Immature natural killer cell (primary cell): Measurements from ENCODE around the gene ELK3. TPM values are rescaled to one million over a fixed set of nuclear protein-coding genes. Genes with fewer than 3 reads are reported as not detected.
A peak's percentile ranks its signal among the peaks of the same experiment; 100 is the strongest.

Source experiments
- DNase-seq, 3 donors: peaks; one replicate each; pipeline ENCODE4 v3.0.0; 2022; ENCODE audit warnings: mixed read lengths in 1 of 3
- H3K27ac Mint-ChIP-seq, 6 donors: one replicate each; pipeline ENCODE4 v1.8.0; 2020; ENCODE audit warnings: mixed read lengths in 6 of 6, mild to moderate bottlenecking in 5 of 6, inconsistent platforms in 4 of 6, moderate library complexity in 3 of 6
- H3K27me3 Mint-ChIP-seq, 3 donors: one replicate each; pipeline ENCODE4 v1.8.0; 2020 to 2021; ENCODE audit warnings: low read depth in 3 of 3, mild to moderate bottlenecking in 3 of 3, mixed read lengths in 3 of 3, moderate library complexity in 3 of 3, inconsistent platforms in 1 of 3
- H3K36me3 Mint-ChIP-seq, 3 donors: one replicate each; pipeline ENCODE4 v1.8.0; 2020; ENCODE audit warnings: mixed read lengths in 3 of 3, inconsistent platforms in 2 of 3, mild to moderate bottlenecking in 2 of 3
- H3K4me1 Mint-ChIP-seq, 2 donors: one replicate each; pipeline ENCODE4 v1.8.0; 2020; ENCODE audit warnings: inconsistent platforms in 2 of 2, mild to moderate bottlenecking in 2 of 2, mixed read lengths in 2 of 2, moderate library complexity in 1 of 2
- H3K4me3 Mint-ChIP-seq, 5 donors: one replicate each; pipeline ENCODE4 v1.8.0; 2020; ENCODE audit warnings: mild to moderate bottlenecking in 5 of 5, mixed read lengths in 5 of 5, inconsistent platforms in 3 of 5, moderate library complexity in 3 of 5
- H3K9me3 Mint-ChIP-seq, 6 donors: one replicate each; pipeline ENCODE4 v1.8.0; 2020; ENCODE audit warnings: mild to moderate bottlenecking in 6 of 6, mixed read lengths in 6 of 6, inconsistent platforms in 4 of 6, moderate library complexity in 3 of 6
- polyA plus RNA-seq, 3 donors: library from polyadenylated mRNA; unstranded; fragments of 300-500 nt; fragmentation: Illumina TruSeq; gene quantifications; one replicate each; pipeline ENCODE4 v1.2.3, GENCODE V29; 2021

ELK3 gene
- 10 to 100 TPM in 1 of 3 donors, 1 to 10 TPM in 2; 4.7 to 21.7 (median 6.9) TPM for polyA plus RNA-seq

- peaks cover 36 to 44% of the 10 kb centered on the region in 2 donors for H3K4me1 Mint-ChIP-seq
- peaks cover 11 to 27% (median 14%) of the 10 kb centered on the region in 3 donors for H3K27me3 Mint-ChIP-seq
- no peaks in the 10 kb centered on the region for H3K36me3 Mint-ChIP-seq
- peak within 1 kb of the TSS; percentile 88 to 99 (median 94) for H3K27ac Mint-ChIP-seq
- H3K9me3 Mint-ChIP-seq: no peaks in the 10 kb centered on the region
- H3K4me3 Mint-ChIP-seq: peak within 1 kb of the TSS; percentile 98 to 100 (median 98)
- DNase-seq: peak; percentile 59 to 61 (median 60)
Observed at GRCh38 chr12:96193725-96194575, at the start of gene ELK3. ELK3 (plus strand) TSS chr12:96194375.

- peaks cover 15 to 28% of the 10 kb centered on the region in 2 donors for H3K4me1 Mint-ChIP-seq
- peaks cover 0 to 3% (median 2%) of the 10 kb centered on the region in 3 donors for H3K27me3 Mint-ChIP-seq
- H3K36me3 Mint-ChIP-seq: peaks cover 0 to 3% (median 0%) of the 10 kb centered on the region in 3 donors
- no peaks in the 10 kb centered on the region for H3K9me3 Mint-ChIP-seq
- no peak overlapping the region for H3K4me3 Mint-ChIP-seq
- no peak overlapping the region for H3K27ac Mint-ChIP-seq
- no peak for DNase-seq
Observed at GRCh38 chr12:96146747-96147146, 47.4 kb upstream of the ELK3 start.

GRCh38 chr12:96150442-96150841, 43.7 kb upstream of the ELK3 start:
- Mint-ChIP-seq H3K4me1 (no peaks in the 10 kb centered on the region), H3K4me3 (no peak overlapping the region), H3K36me3 (no peaks in the 10 kb centered on the region), H3K27ac (no peak overlapping the region), H3K27me3 (peaks cover 0 to 2% (median 1%) of the 10 kb centered on the region in 3 donors), H3K9me3 (no peaks in the 10 kb centered on the region)
- DNase-seq: no peak

- Mint-ChIP-seq H3K27me3 (peaks cover 1 to 2% (median 2%) of the 10 kb centered on the region in 3 donors), H3K4me1 (no peaks in the 10 kb centered on the region), H3K27ac (no peak overlapping the region), H3K36me3 (no peaks in the 10 kb centered on the region), H3K4me3 (no peak overlapping the region), H3K9me3 (no peaks in the 10 kb centered on the region)
- no peak for DNase-seq
Observed at GRCh38 chr12:96152164-96152563, 42.0 kb upstream of the ELK3 start.

GRCh38 chr12:96153131-96153725, 40.9 kb upstream of the ELK3 start:
- H3K4me3 Mint-ChIP-seq: no peak overlapping the region
- no peak for DNase-seq
- H3K27ac Mint-ChIP-seq: no peak overlapping the region
- H3K4me1 Mint-ChIP-seq: no peaks in the 10 kb centered on the region
- H3K36me3 Mint-ChIP-seq: no peaks in the 10 kb centered on the region
- peaks cover 1 to 2% (median 2%) of the 10 kb centered on the region in 3 donors for H3K27me3 Mint-ChIP-seq
- no peaks in the 10 kb centered on the region for H3K9me3 Mint-ChIP-seq

- Mint-ChIP-seq H3K4me1 (no peaks in the 10 kb centered on the region), H3K27ac (no peak overlapping the region), H3K4me3 (no peak overlapping the region), H3K36me3 (no peaks in the 10 kb centered on the region), H3K27me3 (peaks cover 1 to 2% (median 2%) of the 10 kb centered on the region in 3 donors), H3K9me3 (no peaks in the 10 kb centered on the region)
- no peak for DNase-seq
Observed at GRCh38 chr12:96155181-96155580, 39.0 kb upstream of the ELK3 start.

GRCh38 chr12:96155781-96156180, 38.4 kb upstream of the ELK3 start:
- Mint-ChIP-seq H3K4me3 (no peak overlapping the region), H3K36me3 (no peaks in the 10 kb centered on the region), H3K4me1 (no peaks in the 10 kb centered on the region), H3K27ac (no peak overlapping the region), H3K27me3 (peaks cover 1 to 2% (median 2%) of the 10 kb centered on the region in 3 donors), H3K9me3 (no peaks in the 10 kb centered on the region)
- DNase-seq: no peak

- no peaks in the 10 kb centered on the region for H3K36me3 Mint-ChIP-seq
- peaks cover 1 to 2% (median 2%) of the 10 kb centered on the region in 3 donors for H3K27me3 Mint-ChIP-seq
- H3K9me3 Mint-ChIP-seq: no peaks in the 10 kb centered on the region
- DNase-seq: no peak
- H3K4me3 Mint-ChIP-seq: no peak overlapping the region
- no peaks in the 10 kb centered on the region for H3K4me1 Mint-ChIP-seq
- H3K27ac Mint-ChIP-seq: no peak overlapping the region
Observed at GRCh38 chr12:96156211-96156610, 38.0 kb upstream of the ELK3 start.

GRCh38 chr12:96157427-96157826, 36.7 kb upstream of the ELK3 start:
- Mint-ChIP-seq H3K27me3 (peaks cover 1 to 2% (median 2%) of the 10 kb centered on the region in 3 donors), H3K4me3 (no peak overlapping the region), H3K27ac (no peak overlapping the region), H3K4me1 (no peaks in the 10 kb centered on the region), H3K36me3 (no peaks in the 10 kb centered on the region), H3K9me3 (no peaks in the 10 kb centered on the region)
- DNase-seq: no peak

GRCh38 chr12:96164951-96165811, 29.0 kb upstream of the ELK3 start:
- Mint-ChIP-seq H3K36me3 (no peaks in the 10 kb centered on the region), H3K4me3 (no peak overlapping the region), H3K27me3 (peaks cover 0 to 2% (median 0%) of the 10 kb centered on the region in 3 donors), H3K9me3 (no peaks in the 10 kb centered on the region), H3K4me1 (no peaks in the 10 kb centered on the region), H3K27ac (no peak overlapping the region)
- DNase-seq: no peak

- Mint-ChIP-seq H3K27ac (no peak overlapping the region), H3K4me1 (no peaks in the 10 kb centered on the region), H3K27me3 (peaks cover under 1 to 4% (median 4%) of the 10 kb centered on the region in 3 donors), H3K4me3 (no peak overlapping the region), H3K36me3 (peaks cover 0 to 4% (median 0%) of the 10 kb centered on the region in 3 donors), H3K9me3 (no peaks in the 10 kb centered on the region)
- no peak for DNase-seq
Observed at GRCh38 chr12:96166765-96167164, 27.4 kb upstream of the ELK3 start.

- peaks cover 0 to 4% (median 0%) of the 10 kb centered on the region in 3 donors for H3K36me3 Mint-ChIP-seq
- peaks cover 2 to 5% (median 4%) of the 10 kb centered on the region in 3 donors for H3K27me3 Mint-ChIP-seq
- H3K4me1 Mint-ChIP-seq: no peaks in the 10 kb centered on the region
- H3K9me3 Mint-ChIP-seq: no peaks in the 10 kb centered on the region
- no peak overlapping the region for H3K4me3 Mint-ChIP-seq
- H3K27ac Mint-ChIP-seq: no peak overlapping the region
- DNase-seq: no peak
Observed at GRCh38 chr12:96167492-96167891, 26.7 kb upstream of the ELK3 start.

- no peaks in the 10 kb centered on the region for H3K9me3 Mint-ChIP-seq
- no peak for DNase-seq
- H3K4me3 Mint-ChIP-seq: no peak overlapping the region
- peaks cover 0 to 4% (median 0%) of the 10 kb centered on the region in 3 donors for H3K36me3 Mint-ChIP-seq
- H3K27ac Mint-ChIP-seq: no peak overlapping the region
- peaks cover 2 to 5% (median 3%) of the 10 kb centered on the region in 3 donors for H3K27me3 Mint-ChIP-seq
- no peaks in the 10 kb centered on the region for H3K4me1 Mint-ChIP-seq
Observed at GRCh38 chr12:96170328-96170727, 23.8 kb upstream of the ELK3 start.
